ENCODE results near the gene CETP. TPM values are rescaled to one million over a fixed set of nuclear protein-coding genes. Genes with fewer than 3 reads are reported as not detected.

The CETP gene
- total and polyA plus RNA-seq, 2 of the 13 experiments (the other 11 are each of a cell fraction or from before 2014, with no cell fraction given) = 0.31 to 9.8 TPM

DNA sequence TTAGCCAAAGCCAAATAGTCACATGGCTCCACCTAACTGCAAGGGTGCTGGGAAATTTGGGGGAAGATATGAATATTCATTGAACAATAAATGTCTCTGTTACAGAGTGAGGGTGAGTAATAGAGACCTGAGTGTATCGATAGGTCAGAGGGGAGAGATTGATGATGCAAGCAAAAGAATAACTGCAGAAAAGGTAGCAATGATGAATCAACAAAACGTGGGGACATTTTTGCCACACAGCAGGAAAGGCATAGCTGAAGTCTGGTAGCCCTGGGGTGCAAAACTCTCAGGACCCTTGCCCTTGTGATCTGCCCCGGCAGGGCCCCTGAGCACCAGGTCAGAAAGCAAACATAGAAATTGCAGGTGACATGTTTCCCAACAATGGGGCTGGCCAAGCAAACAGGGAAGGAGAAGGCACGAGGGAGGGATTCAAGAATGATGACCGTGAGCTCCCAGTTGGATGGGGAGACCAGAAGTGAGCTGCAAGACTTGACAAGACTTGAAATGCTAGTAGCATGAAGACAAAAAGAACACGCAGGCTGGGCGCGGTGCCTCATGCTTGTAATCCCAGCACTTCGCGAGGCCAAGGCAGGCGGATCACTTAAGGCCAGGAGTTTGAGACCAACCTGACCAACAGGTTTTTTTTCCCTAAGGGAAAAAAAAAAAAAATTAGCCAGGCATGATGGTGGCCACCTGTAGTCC is 42.5 kb upstream of the CETP start (continued):
- TF ChIP-seq, protein P1, sequence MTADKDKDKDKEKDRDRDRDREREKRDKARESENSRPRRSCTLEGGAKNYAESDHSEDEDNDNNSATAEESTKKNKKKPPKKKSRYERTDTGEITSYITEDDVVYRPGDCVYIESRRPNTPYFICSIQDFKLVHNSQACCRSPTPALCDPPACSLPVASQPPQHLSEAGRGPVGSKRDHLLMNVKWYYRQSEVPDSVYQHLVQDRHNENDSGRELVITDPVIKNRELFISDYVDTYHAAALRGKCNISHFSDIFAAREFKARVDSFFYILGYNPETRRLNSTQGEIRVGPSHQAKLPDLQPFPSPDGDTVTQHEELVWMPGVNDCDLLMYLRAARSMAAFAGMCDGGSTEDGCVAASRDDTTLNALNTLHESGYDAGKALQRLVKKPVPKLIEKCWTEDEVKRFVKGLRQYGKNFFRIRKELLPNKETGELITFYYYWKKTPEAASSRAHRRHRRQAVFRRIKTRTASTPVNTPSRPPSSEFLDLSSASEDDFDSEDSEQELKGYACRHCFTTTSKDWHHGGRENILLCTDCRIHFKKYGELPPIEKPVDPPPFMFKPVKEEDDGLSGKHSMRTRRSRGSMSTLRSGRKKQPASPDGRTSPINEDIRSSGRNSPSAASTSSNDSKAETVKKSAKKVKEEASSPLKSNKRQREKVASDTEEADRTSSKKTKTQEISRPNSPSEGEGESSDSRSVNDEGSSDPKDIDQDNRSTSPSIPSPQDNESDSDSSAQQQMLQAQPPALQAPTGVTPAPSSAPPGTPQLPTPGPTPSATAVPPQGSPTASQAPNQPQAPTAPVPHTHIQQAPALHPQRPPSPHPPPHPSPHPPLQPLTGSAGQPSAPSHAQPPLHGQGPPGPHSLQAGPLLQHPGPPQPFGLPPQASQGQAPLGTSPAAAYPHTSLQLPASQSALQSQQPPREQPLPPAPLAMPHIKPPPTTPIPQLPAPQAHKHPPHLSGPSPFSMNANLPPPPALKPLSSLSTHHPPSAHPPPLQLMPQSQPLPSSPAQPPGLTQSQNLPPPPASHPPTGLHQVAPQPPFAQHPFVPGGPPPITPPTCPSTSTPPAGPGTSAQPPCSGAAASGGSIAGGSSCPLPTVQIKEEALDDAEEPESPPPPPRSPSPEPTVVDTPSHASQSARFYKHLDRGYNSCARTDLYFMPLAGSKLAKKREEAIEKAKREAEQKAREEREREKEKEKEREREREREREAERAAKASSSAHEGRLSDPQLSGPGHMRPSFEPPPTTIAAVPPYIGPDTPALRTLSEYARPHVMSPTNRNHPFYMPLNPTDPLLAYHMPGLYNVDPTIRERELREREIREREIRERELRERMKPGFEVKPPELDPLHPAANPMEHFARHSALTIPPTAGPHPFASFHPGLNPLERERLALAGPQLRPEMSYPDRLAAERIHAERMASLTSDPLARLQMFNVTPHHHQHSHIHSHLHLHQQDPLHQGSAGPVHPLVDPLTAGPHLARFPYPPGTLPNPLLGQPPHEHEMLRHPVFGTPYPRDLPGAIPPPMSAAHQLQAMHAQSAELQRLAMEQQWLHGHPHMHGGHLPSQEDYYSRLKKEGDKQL (CRISPR knock-in tag; IDR thresholded peaks at IDR 0.05; ENCODE audit: low read depth) = peak; percentile 77
- TF ChIP-seq, protein P2, sequence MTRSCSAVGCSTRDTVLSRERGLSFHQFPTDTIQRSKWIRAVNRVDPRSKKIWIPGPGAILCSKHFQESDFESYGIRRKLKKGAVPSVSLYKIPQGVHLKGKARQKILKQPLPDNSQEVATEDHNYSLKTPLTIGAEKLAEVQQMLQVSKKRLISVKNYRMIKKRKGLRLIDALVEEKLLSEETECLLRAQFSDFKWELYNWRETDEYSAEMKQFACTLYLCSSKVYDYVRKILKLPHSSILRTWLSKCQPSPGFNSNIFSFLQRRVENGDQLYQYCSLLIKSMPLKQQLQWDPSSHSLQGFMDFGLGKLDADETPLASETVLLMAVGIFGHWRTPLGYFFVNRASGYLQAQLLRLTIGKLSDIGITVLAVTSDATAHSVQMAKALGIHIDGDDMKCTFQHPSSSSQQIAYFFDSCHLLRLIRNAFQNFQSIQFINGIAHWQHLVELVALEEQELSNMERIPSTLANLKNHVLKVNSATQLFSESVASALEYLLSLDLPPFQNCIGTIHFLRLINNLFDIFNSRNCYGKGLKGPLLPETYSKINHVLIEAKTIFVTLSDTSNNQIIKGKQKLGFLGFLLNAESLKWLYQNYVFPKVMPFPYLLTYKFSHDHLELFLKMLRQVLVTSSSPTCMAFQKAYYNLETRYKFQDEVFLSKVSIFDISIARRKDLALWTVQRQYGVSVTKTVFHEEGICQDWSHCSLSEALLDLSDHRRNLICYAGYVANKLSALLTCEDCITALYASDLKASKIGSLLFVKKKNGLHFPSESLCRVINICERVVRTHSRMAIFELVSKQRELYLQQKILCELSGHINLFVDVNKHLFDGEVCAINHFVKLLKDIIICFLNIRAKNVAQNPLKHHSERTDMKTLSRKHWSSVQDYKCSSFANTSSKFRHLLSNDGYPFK (CRISPR knock-in tag; IDR thresholded peaks at IDR 0.05; ENCODE audit: borderline replicate concordance) = peak; percentile 72
- TF ChIP-seq ARID2 (CRISPR knock-in tag; IDR thresholded peaks at IDR 0.05; ENCODE audit: borderline replicate concordance) (no peak), HDAC1 (CRISPR knock-in tag; IDR thresholded peaks at IDR 0.05) (peak; percentile 97), KLF15 (CRISPR knock-in tag; IDR thresholded peaks at IDR 0.05; ENCODE audit: borderline replicate concordance) (no peak), ZNF558 (CRISPR knock-in tag; IDR thresholded peaks at IDR 0.05; ENCODE audit: borderline replicate concordance) (no peak), ZNF501 (CRISPR knock-in tag; IDR thresholded peaks at IDR 0.05) (no peak), ADNP (CRISPR knock-in tag; IDR thresholded peaks at IDR 0.05) (peak; percentile 76; the same call in 1 of the 2 replicates), MED1 (CRISPR knock-in tag; IDR thresholded peaks at IDR 0.05) (peak; percentile 84), KLF12 (CRISPR knock-in tag; IDR thresholded peaks at IDR 0.05; ENCODE audit: borderline replicate concordance) (no peak), FOXO1 (CRISPR knock-in tag; IDR thresholded peaks at IDR 0.05) (peak; percentile 91)
- TF ChIP-seq, protein P3, sequence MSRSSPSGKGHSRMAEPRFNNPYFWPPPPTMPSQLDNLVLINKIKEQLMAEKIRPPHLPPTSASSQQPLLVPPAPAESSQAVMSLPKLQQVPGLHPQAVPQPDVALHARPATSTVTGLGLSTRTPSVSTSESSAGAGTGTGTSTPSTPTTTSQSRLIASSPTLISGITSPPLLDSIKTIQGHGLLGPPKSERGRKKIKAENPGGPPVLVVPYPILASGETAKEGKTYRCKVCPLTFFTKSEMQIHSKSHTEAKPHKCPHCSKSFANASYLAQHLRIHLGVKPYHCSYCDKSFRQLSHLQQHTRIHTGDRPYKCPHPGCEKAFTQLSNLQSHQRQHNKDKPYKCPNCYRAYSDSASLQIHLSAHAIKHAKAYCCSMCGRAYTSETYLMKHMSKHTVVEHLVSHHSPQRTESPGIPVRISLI (CRISPR knock-in tag; IDR thresholded peaks at IDR 0.05; ENCODE audit: borderline replicate concordance) = peak; percentile 61; the same call in 1 of the 2 replicates
- TF ChIP-seq, protein P4, sequence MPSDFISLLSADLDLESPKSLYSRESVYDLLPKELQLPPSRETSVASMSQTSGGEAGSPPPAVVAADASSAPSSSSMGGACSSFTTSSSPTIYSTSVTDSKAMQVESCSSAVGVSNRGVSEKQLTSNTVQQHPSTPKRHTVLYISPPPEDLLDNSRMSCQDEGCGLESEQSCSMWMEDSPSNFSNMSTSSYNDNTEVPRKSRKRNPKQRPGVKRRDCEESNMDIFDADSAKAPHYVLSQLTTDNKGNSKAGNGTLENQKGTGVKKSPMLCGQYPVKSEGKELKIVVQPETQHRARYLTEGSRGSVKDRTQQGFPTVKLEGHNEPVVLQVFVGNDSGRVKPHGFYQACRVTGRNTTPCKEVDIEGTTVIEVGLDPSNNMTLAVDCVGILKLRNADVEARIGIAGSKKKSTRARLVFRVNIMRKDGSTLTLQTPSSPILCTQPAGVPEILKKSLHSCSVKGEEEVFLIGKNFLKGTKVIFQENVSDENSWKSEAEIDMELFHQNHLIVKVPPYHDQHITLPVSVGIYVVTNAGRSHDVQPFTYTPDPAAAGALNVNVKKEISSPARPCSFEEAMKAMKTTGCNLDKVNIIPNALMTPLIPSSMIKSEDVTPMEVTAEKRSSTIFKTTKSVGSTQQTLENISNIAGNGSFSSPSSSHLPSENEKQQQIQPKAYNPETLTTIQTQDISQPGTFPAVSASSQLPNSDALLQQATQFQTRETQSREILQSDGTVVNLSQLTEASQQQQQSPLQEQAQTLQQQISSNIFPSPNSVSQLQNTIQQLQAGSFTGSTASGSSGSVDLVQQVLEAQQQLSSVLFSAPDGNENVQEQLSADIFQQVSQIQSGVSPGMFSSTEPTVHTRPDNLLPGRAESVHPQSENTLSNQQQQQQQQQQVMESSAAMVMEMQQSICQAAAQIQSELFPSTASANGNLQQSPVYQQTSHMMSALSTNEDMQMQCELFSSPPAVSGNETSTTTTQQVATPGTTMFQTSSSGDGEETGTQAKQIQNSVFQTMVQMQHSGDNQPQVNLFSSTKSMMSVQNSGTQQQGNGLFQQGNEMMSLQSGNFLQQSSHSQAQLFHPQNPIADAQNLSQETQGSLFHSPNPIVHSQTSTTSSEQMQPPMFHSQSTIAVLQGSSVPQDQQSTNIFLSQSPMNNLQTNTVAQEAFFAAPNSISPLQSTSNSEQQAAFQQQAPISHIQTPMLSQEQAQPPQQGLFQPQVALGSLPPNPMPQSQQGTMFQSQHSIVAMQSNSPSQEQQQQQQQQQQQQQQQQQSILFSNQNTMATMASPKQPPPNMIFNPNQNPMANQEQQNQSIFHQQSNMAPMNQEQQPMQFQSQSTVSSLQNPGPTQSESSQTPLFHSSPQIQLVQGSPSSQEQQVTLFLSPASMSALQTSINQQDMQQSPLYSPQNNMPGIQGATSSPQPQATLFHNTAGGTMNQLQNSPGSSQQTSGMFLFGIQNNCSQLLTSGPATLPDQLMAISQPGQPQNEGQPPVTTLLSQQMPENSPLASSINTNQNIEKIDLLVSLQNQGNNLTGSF (CRISPR knock-in tag; IDR thresholded peaks at IDR 0.05) = no peak
